H1 (cell line): ENCODE results near the gene PXK. TPM values are rescaled to one million over a fixed set of nuclear protein-coding genes. Genes with fewer than 3 reads are reported as not detected.

ENCODE experiments used
- CTCF ChIA-PET: fragments of 300-600 bp; sonication (Branson Sonifier 250); formaldehyde crosslinking; loops from one replicate; lab custom pipeline; 2021; ENCODE audit not compliant: partially characterized antibody; lab: Charles Lee
- POLR2A ChIA-PET: fragments of 300-600 bp; sonication (Branson Sonifier 250); formaldehyde crosslinking; loops from one replicate; lab custom pipeline; 2021; ENCODE audit warnings: inconsistent platforms; ENCODE audit not compliant: partially characterized antibody; lab: Charles Lee
- DNase-seq, 2 experiments: peaks; one replicate each; pipeline versions ENCODE4 v3.0.0 to v3.0.0-alpha.2; 2010 to 2022; ENCODE audit warnings: low spot score in 2 of 2, low read depth in 1 of 2, mixed read lengths in 1 of 2
- FAIRE-seq: peaks from 2 replicates; lab custom pipeline; 2011; peaks lifted over from hg19 to GRCh38; lab: Jason Lieb, UNC
- H2AFZ ChIP-seq: 2 replicates; pipeline ENCODE4 v1.8.1; 2012; ENCODE audit warnings: low read length, inconsistent platforms
- H2AK5ac ChIP-seq: 2 replicates; pipeline ENCODE4 v1.6.1; 2013; ENCODE audit warnings: low read depth, low read length
- H2BK120ac ChIP-seq: replicated peaks from 2 replicates; pipeline ENCODE3; 2013; ENCODE audit warnings: low read depth, low read length, inconsistent platforms
- H2BK12ac ChIP-seq: 2 replicates; pipeline ENCODE4 v1.6.1; 2013; ENCODE audit warnings: low read depth, low read length
- H2BK15ac ChIP-seq: 2 replicates; pipeline ENCODE4 v1.6.1; 2013; ENCODE audit warnings: low read length
- H2BK20ac ChIP-seq: 2 replicates; pipeline ENCODE4 v1.6.1; 2013; ENCODE audit warnings: low read length
- H2BK5ac ChIP-seq: 2 replicates; pipeline ENCODE4 v1.6.1; 2013; ENCODE audit warnings: low read depth, low read length
- H3K14ac ChIP-seq: 2 replicates; pipeline ENCODE4 v1.6.1; 2013; ENCODE audit warnings: inconsistent platforms; ENCODE audit not compliant: insufficient read length
- H3K18ac ChIP-seq: 2 replicates; pipeline ENCODE4 v1.6.1; 2013; ENCODE audit warnings: low read length; ENCODE audit errors: extremely low read depth
- H3K23ac ChIP-seq: 2 replicates; pipeline ENCODE4 v1.6.1; 2013; ENCODE audit warnings: inconsistent platforms; ENCODE audit not compliant: insufficient read length
- H3K23me2 ChIP-seq: 2 replicates; pipeline ENCODE4 v1.6.1; 2013; ENCODE audit warnings: low read depth, low read length
- H3K27ac ChIP-seq: 2 replicates; pipeline ENCODE4 v1.6.1; 2011; ENCODE audit warnings: low read depth, low read length, inconsistent platforms
- H3K27me3 ChIP-seq, 4 experiments: replicated peaks in 1 of 4; 1 replicate in 1 of 4; 2 replicates in 3 of 4; pipeline versions ENCODE4 v1.6.1 to v1.8.1; 2011 to 2013; ENCODE audit warnings: low read length in 3 of 4, mild to moderate bottlenecking in 3 of 4, inconsistent platforms in 2 of 4, mixed read lengths in 2 of 4, moderate library complexity in 1 of 4; ENCODE audit not compliant: control insufficient read depth in 3 of 4, insufficient read depth in 3 of 4; ENCODE audit errors: extremely low read depth in 1 of 4
- H3K36me3 ChIP-seq, 4 experiments: 2 replicates each; pipeline versions ENCODE4 v1.6.1 to v1.8.1; 2011 to 2013; ENCODE audit warnings: mild to moderate bottlenecking in 4 of 4, low read length in 3 of 4, moderate library complexity in 2 of 4, control low read depth in 1 of 4, inconsistent platforms in 1 of 4; ENCODE audit not compliant: insufficient read depth in 4 of 4, control insufficient read depth in 2 of 4
- H3K4ac ChIP-seq: replicated peaks from 2 replicates; pipeline ENCODE3; 2013; ENCODE audit warnings: low read length, low read depth, mixed read lengths, inconsistent platforms; ENCODE audit not compliant: insufficient read length
- H3K4me1 ChIP-seq, 4 experiments: replicated peaks in 1 of 4; 1 replicate in 1 of 4; 2 replicates in 3 of 4; pipeline versions ENCODE4 v1.6.1 to v1.8.1; 2011 to 2013; ENCODE audit warnings: low read length in 3 of 4, inconsistent platforms in 2 of 4, mixed read lengths in 1 of 4; ENCODE audit not compliant: insufficient read depth in 4 of 4, control insufficient read depth in 3 of 4
- H3K4me2 ChIP-seq, 2 experiments: 2 replicates each; pipeline versions ENCODE4 v1.6.1 to v1.8.1; 2011 to 2013; ENCODE audit warnings: low read depth in 2 of 2, low read length in 2 of 2, control low read depth in 1 of 2, inconsistent platforms in 1 of 2, mild to moderate bottlenecking in 1 of 2; ENCODE audit not compliant: insufficient read depth in 1 of 2
- H3K4me3 ChIP-seq, 4 experiments: fragments of 200-600, 300-600 bp in 1 of 4; sonication (generic), shearing (Covaris generic), sonication (Bioruptor Twin) in 1 of 4; 2 replicates each; pipeline versions ENCODE4 v1.5.1 to v1.8.1; 2011 to 2016; ENCODE audit warnings: low read length in 4 of 4, low read depth in 3 of 4, control low read depth in 2 of 4, inconsistent platforms in 2 of 4, mild to moderate bottlenecking in 2 of 4, mixed read lengths in 1 of 4, moderate library complexity in 1 of 4; ENCODE audit not compliant: insufficient read depth in 2 of 4; ENCODE audit errors: extremely low read depth in 1 of 4
- H3K56ac ChIP-seq: replicated peaks from 2 replicates; pipeline ENCODE3; 2013; ENCODE audit warnings: low read depth, mild to moderate bottlenecking, mixed read lengths, low read length, inconsistent platforms; ENCODE audit not compliant: insufficient read length
- H3K79me1 ChIP-seq: 2 replicates; pipeline ENCODE4 v1.6.1; 2013; ENCODE audit warnings: low read depth, low read length, control low read depth
- H3K79me2 ChIP-seq, 2 experiments: 2 replicates each; pipeline versions ENCODE4 v1.6.1 to v1.8.1; 2012 to 2013; ENCODE audit warnings: low read length in 2 of 2, mild to moderate bottlenecking in 2 of 2, inconsistent platforms in 1 of 2; ENCODE audit not compliant: insufficient read depth in 2 of 2, control insufficient read depth in 1 of 2
- H3K9ac ChIP-seq, 4 experiments: replicated peaks in 1 of 4; 1 replicate in 1 of 4; 2 replicates in 3 of 4; pipeline versions ENCODE4 v1.6.1 to v1.8.1; 2011 to 2013; ENCODE audit warnings: low read depth in 3 of 4, low read length in 3 of 4, control low read depth in 2 of 4, mild to moderate bottlenecking in 2 of 4, moderate library complexity in 2 of 4, inconsistent platforms in 1 of 4; ENCODE audit errors: extremely low read depth in 1 of 4
- H3K9me3 ChIP-seq, 2 experiments: 2 replicates each; pipeline versions ENCODE4 v1.6.1 to v1.8.1; 2012 to 2013; ENCODE audit warnings: mild to moderate bottlenecking in 2 of 2, moderate library complexity in 2 of 2, control low read depth in 1 of 2, inconsistent platforms in 1 of 2, low read depth in 1 of 2, low read length in 1 of 2, mixed read lengths in 1 of 2; ENCODE audit not compliant: insufficient read depth in 2 of 2
- H4K20me1 ChIP-seq, 2 experiments: replicated peaks in 1 of 2; 2 replicates each; pipeline versions ENCODE3 to v1.8.1; 2011 to 2013; ENCODE audit warnings: inconsistent platforms in 2 of 2, low read length in 2 of 2, mild to moderate bottlenecking in 1 of 2; ENCODE audit not compliant: insufficient read depth in 2 of 2, control insufficient read depth in 1 of 2
- H4K5ac ChIP-seq: 2 replicates; pipeline ENCODE4 v1.6.1; 2013; ENCODE audit warnings: low read length, low read depth, mixed read lengths, inconsistent platforms; ENCODE audit not compliant: insufficient read length
- H4K8ac ChIP-seq: 2 replicates; pipeline ENCODE4 v1.8.0; 2013; ENCODE audit warnings: mild to moderate bottlenecking, moderate library complexity, low read length, inconsistent platforms; ENCODE audit not compliant: insufficient read depth; ENCODE audit errors: extremely low read depth
- H4K91ac ChIP-seq: replicated peaks from 2 replicates; pipeline ENCODE3; 2013; ENCODE audit warnings: low read length, mixed read lengths, inconsistent platforms; ENCODE audit not compliant: insufficient read length
- ATF2 ChIP-seq: IDR thresholded peaks from 2 replicates; pipeline ENCODE4 v1.6.1; 2012; ENCODE audit warnings: low read length, inconsistent platforms
- CBX5 ChIP-seq: fragments of 300-800, 300-1000 bp; sonication (generic); IDR thresholded peaks from 2 replicates; pipeline ENCODE4 v1.7.1; 2016; ENCODE audit warnings: antibody characterized with exemption, low read length, low read depth
- EZH2 ChIP-seq: fragments of 200-600 bp; sonication (generic); IDR thresholded peaks from 2 replicates; pipeline ENCODE4 v1.7.1; 2012; ENCODE audit warnings: low read depth, mild to moderate bottlenecking, moderate library complexity, low read length, inconsistent platforms; ENCODE audit not compliant: severe bottlenecking
- JUN ChIP-seq: IDR thresholded peaks from 2 replicates; pipeline ENCODE4 v1.6.1; 2011; ENCODE audit warnings: low read depth, mild to moderate bottlenecking, improper control_type of control experiment, low read length
- KDM4A ChIP-seq: IDR thresholded peaks from one replicate; pipeline ENCODE4 v1.7.1; 2012; ENCODE audit warnings: low read depth, mild to moderate bottlenecking, moderate library complexity, low read length, inconsistent platforms; ENCODE audit not compliant: severe bottlenecking
- POLR2A ChIP-seq, 2 experiments: IDR thresholded peaks; 1 replicate in 1 of 2; 2 replicates in 1 of 2; pipeline ENCODE4 v1.6.1; 2011; ENCODE audit warnings: low read depth in 2 of 2, low read length in 2 of 2, mild to moderate bottlenecking in 2 of 2; ENCODE audit errors: control extremely low read depth in 1 of 2
- POU5F1 ChIP-seq: IDR thresholded peaks from 2 replicates; pipeline ENCODE4 v1.6.1; 2011; ENCODE audit warnings: low read depth, mild to moderate bottlenecking, low read length, moderate library complexity
- RBBP5 ChIP-seq: IDR thresholded peaks from 2 replicates; pipeline ENCODE4 v1.7.1; 2012; ENCODE audit warnings: low read depth, mild to moderate bottlenecking, inconsistent platforms, low read length, moderate library complexity, borderline replicate concordance
- SAP30 ChIP-seq: fragments of 300-600 bp; sonication (generic); IDR thresholded peaks from 2 replicates; pipeline ENCODE4 v1.7.1; 2012; ENCODE audit warnings: low read length, moderate library complexity, mild to moderate bottlenecking, inconsistent platforms; ENCODE audit not compliant: insufficient read depth, insufficient replicate concordance
- WGBS, 2 experiments: shearing (Covaris generic) in 1 of 2; methylation state at CpG; one replicate each; pipeline versions ENCODE4 v1.1.6 to v1.1.7; 2013 to 2015; ENCODE audit warnings: low lambda C conversion rate in 2 of 2, mixed read lengths in 2 of 2, inconsistent platforms in 1 of 2, low coverage in 1 of 2, missing lambda C conversion rate in 1 of 2; ENCODE audit not compliant: insufficient replicate concordance in 2 of 2, insufficient coverage in 1 of 2, insufficient read length in 1 of 2; ENCODE audit errors: extremely low coverage in 1 of 2, missing lambda C conversion rate in 1 of 2; 5-methylcytosine and 5-hydroxymethylcytosine counted together
- polyA plus RNA-seq, 7 experiments: library from polyadenylated mRNA; depleted of rRNA in 3 of 7; stranded (reverse) in 5 of 7; unstranded in 2 of 7; fragments of >200 nt in 5 of 7; fragments of 200-250 nt in 2 of 7; gene quantifications; 1 replicate in 5 of 7; 2 replicates in 1 of 7; 4 replicates in 1 of 7; pipeline versions ENCODE4 v1.2.1 to v1.2.3, GENCODE V29; 2011 to 2013; ENCODE audit warnings: missing spikeins in 2 of 7, mixed read lengths in 2 of 7
- total RNA-seq: library from RNA; stranded (reverse); fragmentation: NEBNext Ultra II Directional; extraction: Animal tissue kit (Norgen Biotek cat#: 25700); gene quantifications from 2 replicates; pipeline ENCODE4 v1.2.1, GENCODE V29; 2021

Gene PXK
- total and polyA plus RNA-seq, 2 of the 8 experiments (the other 6 are each of a cell fraction or from before 2014, with no cell fraction given): 3.5 to 7.1 TPM

- no peak for FAIRE-seq
- ChIA-PET POLR2A (interaction anchor here (0.6 to 2.7 kb wide), 4 partner anchors 11 to 104 kb away, joined by 3 to 8 read pairs (median 3); no protein-coding TSS in a partner anchor), CTCF (interaction anchor here (0.6 to 12.7 kb wide), 8 partner anchors 10 to 161 kb away, joined by 3 to 104 read pairs (median 3); partner anchors contain the start of genes HTD2 and RPP14)
- no peak for TF ChIP-seq EZH2
- TF ChIP-seq ATF2: no peak
- TF ChIP-seq JUN: no peak
- TF ChIP-seq RBBP5: no peak
- no peak for TF ChIP-seq KDM4A
- TF ChIP-seq CBX5: no peak
- no peak for TF ChIP-seq POU5F1
- TF ChIP-seq SAP30: no peak
- no peak for TF ChIP-seq POLR2A (IDR thresholded peaks at IDR 0.05; ENCODE audit: control extremely low read depth in 1 of 2, low read depth in 2 of 2, low read length in 2 of 2)
Measured at GRCh38 chr3:58324391-58325390, 8.0 kb upstream of the PXK start.

More at GRCh38 chr3:58324391-58325390, 8.0 kb upstream of the PXK start:
- Histone ChIP-seq H2BK5ac (no peak overlapping the region), H4K20me1 (no peaks in the 10 kb centered on the region), H4K5ac (no peak overlapping the region), H3K9me3 (no peaks in the 10 kb centered on the region), H2BK120ac (no peak overlapping the region), H3K4me3 (no peak overlapping the region), H3K27ac (no peak overlapping the region), H3K18ac (no peak overlapping the region), H2AFZ (no peak overlapping the region), H3K56ac (no peak overlapping the region), H3K4me1 (peaks cover 0 to 9% (median 9%) of the 10 kb centered on the region in 4 experiments; a peak in 5 of 7 replicates), H2BK20ac (no peak overlapping the region), H2BK12ac (no peak overlapping the region), H4K91ac (no peak overlapping the region), H4K8ac (no peak overlapping the region), H2BK15ac (no peak overlapping the region), H3K36me3 (peaks cover 0 to 2% (median 0%) of the 10 kb centered on the region in 4 experiments; a peak in 1 of 8 replicates), H3K4ac (no peak overlapping the region), H3K23me2 (no peaks in the 10 kb centered on the region), H3K79me1 (no peaks in the 10 kb centered on the region), H3K27me3 (no peaks in the 10 kb centered on the region), H3K4me2 (no peak overlapping the region), H3K79me2 (no peaks in the 10 kb centered on the region), H3K14ac (no peak overlapping the region), H2AK5ac (no peak overlapping the region), H3K9ac (no peak overlapping the region), H3K23ac (no peak overlapping the region)
- DNase-seq: no peak
- WGBS, 2 experiments: 91% methylated on average over 7 of the region's 7 CpGs; no CpG with 5 or more reads in 1 of the 2 experiments
